Kidney (tissue), 14 donors: ENCODE data around the gene PCLO. TPM values are rescaled to one million over a fixed set of nuclear protein-coding genes. Genes with fewer than 3 reads are reported as not detected.
"Not testable (repeated sequence)": the region's sequence is repeated elsewhere in the genome, so short reads cannot be mapped to it uniquely, and the experiment has no call there.

Experiments used
- DNase-seq, 5 donors: peaks; one replicate each; pipeline ENCODE4 v3.0.0-alpha.2; 2013 to 2020
- FAIRE-seq: peaks from 2 replicates; lab custom pipeline; 2012; peaks lifted over from hg19 to GRCh38; lab: Jason Lieb, UNC
- H3K27ac ChIP-seq, 2 donors: one replicate each; pipeline ENCODE4 v1.7.0; 2013; ENCODE audit warnings: low read depth in 2 of 2, low read length in 2 of 2, inconsistent platforms in 1 of 2
- H3K27me3 ChIP-seq: one replicate; pipeline ENCODE4 v1.7.1; 2013; ENCODE audit warnings: low read length, inconsistent platforms; ENCODE audit not compliant: control insufficient read depth, insufficient read depth
- H3K36me3 ChIP-seq, 3 donors: one replicate each; pipeline versions ENCODE4 v1.7.0 to v1.7.1; 2013; ENCODE audit warnings: low read length in 3 of 3, control low read depth in 1 of 3, inconsistent platforms in 1 of 3; ENCODE audit not compliant: insufficient read depth in 3 of 3, control insufficient read depth in 2 of 3
- H3K4me1 ChIP-seq, 3 donors: one replicate each; pipeline versions ENCODE4 v1.7.0 to v1.7.1; 2013; ENCODE audit warnings: low read length in 3 of 3, inconsistent platforms in 1 of 3, low read depth in 1 of 3; ENCODE audit not compliant: control insufficient read depth in 2 of 3, insufficient read depth in 2 of 3
- H3K4me3 ChIP-seq, 3 donors: one replicate each; pipeline versions ENCODE4 v1.7.0 to v1.8.1; 2013; ENCODE audit warnings: low read length in 3 of 3, control low read depth in 1 of 3, inconsistent platforms in 1 of 3
- H3K9ac ChIP-seq, 3 donors: one replicate each; pipeline versions ENCODE4 v1.7.0 to v1.7.1; 2013; ENCODE audit warnings: low read length in 3 of 3, control low read depth in 1 of 3, inconsistent platforms in 1 of 3
- H3K9me3 ChIP-seq, 3 donors: one replicate each; pipeline versions ENCODE4 v1.7.0 to v1.7.1; 2013; ENCODE audit warnings: low read length in 3 of 3, control low read depth in 1 of 3, inconsistent platforms in 1 of 3; ENCODE audit not compliant: control insufficient read depth in 2 of 3, insufficient read depth in 1 of 3
- CTCF ChIP-seq: IDR thresholded peaks from 3 replicates; pipeline ENCODE4 v1.5.1; 2012; ENCODE audit warnings: mild to moderate bottlenecking, moderate library complexity, borderline replicate concordance; ENCODE audit not compliant: insufficient read depth; ENCODE audit errors: extremely low read depth
- intact Hi-C: fragments of 100-400 bp; cut with DNase I; formaldehyde crosslinking; loops from one replicate; pipeline ENCODE4 v1.11.1; 2022
- polyA plus RNA-seq: library from polyadenylated mRNA; stranded (reverse); fragments of 350-450 nt; fragmentation: Illumina TruSeq; extraction: RNeasy Lipid Tissue Mini Kit (QIAGEN cat#74804); gene quantifications from one replicate; pipeline ENCODE4 v1.2.3, GENCODE V29; 2014; ENCODE audit warnings: low read depth, low replicate concordance; ENCODE audit not compliant: insufficient read depth
- total RNA-seq: library from RNA; stranded (reverse); fragmentation: NEBNext Ultra II Directional; extraction: Animal tissue kit (Norgen Biotek cat#: 25700); gene quantifications from one replicate; pipeline ENCODE4 v1.2.1, GENCODE V29; 2021
- donor health status: control.
- donor health status: control.
- donor health status: control.
- donor health status: control.
- donor health status: control.
- donor health status: DM: yes; HTN: yes; CAD: no.
- donor health status: Normal renal cell carcinoma (clear cell type).

The PCLO gene
- total and polyA plus RNA-seq, 2 donors from 2014 or later = 4.0 to 12.0 TPM

- Histone ChIP-seq H3K27ac (no peak overlapping the region), H3K4me1 (peaks cover 0 to 5% (median 0%) of the 10 kb centered on the region in 3 donors), H3K27me3 (no peaks in the 10 kb centered on the region), H3K4me3 (no peak overlapping the region), H3K9ac (no peak overlapping the region), H3K9me3 (no peaks in the 10 kb centered on the region), H3K36me3 (no peaks in the 10 kb centered on the region)
- no peak for TF ChIP-seq CTCF
- intact Hi-C loops = no loop called here
- no peak for FAIRE-seq
- no peak for DNase-seq
Observed at GRCh38 chr7:83032195-83032594, 130.5 kb downstream of the PCLO start.

GRCh38 chr7:83023817-83024665 is 138.6 kb downstream of the PCLO start:
- H3K4me1 ChIP-seq, H3K27ac ChIP-seq, H3K9me3 ChIP-seq, H3K36me3 ChIP-seq, intact Hi-C loops, H3K27me3 ChIP-seq, H3K9ac ChIP-seq, FAIRE-seq, H3K4me3 ChIP-seq: not testable (repeated sequence)
- DNase-seq = peak in 1 of 5 donors; percentile 46

- no peak overlapping the region for H3K4me3 ChIP-seq
- no peak for TF ChIP-seq CTCF
- H3K9ac ChIP-seq = no peak overlapping the region
- H3K27me3 ChIP-seq = no peaks in the 10 kb centered on the region
- H3K27ac ChIP-seq = no peak overlapping the region
- FAIRE-seq (no peak), DNase-seq (no peak)
- no peaks in the 10 kb centered on the region for H3K4me1 ChIP-seq
- peaks cover 0 to 7% (median 0%) of the 10 kb centered on the region in 3 donors for H3K9me3 ChIP-seq
- intact Hi-C loops = no loop called here
- H3K36me3 ChIP-seq = no peaks in the 10 kb centered on the region
Observed at GRCh38 chr7:83021032-83021431, 141.7 kb downstream of the PCLO start.

GRCh38 chr7:83020161-83020560 is 142.5 kb downstream of the PCLO start:
- no peak for TF ChIP-seq CTCF
- no peak overlapping the region for H3K27ac ChIP-seq
- no peaks in the 10 kb centered on the region for H3K36me3 ChIP-seq
- intact Hi-C loops = no loop called here
- DNase-seq (no peak), FAIRE-seq (no peak)
- H3K27me3 ChIP-seq = no peaks in the 10 kb centered on the region
- H3K4me1 ChIP-seq = no peaks in the 10 kb centered on the region
- no peak overlapping the region for H3K9ac ChIP-seq
- peaks cover 0 to 7% (median 0%) of the 10 kb centered on the region in 3 donors for H3K9me3 ChIP-seq
- no peak overlapping the region for H3K4me3 ChIP-seq
